HepG2 (cell line): ENCODE measurements around the gene DCN. TPM values are rescaled to one million over a fixed set of nuclear protein-coding genes. Genes with fewer than 3 reads are reported as not detected.

ENCODE experiments used
- ATAC-seq: fragments of 200-7000 bp; cut with Tn5 transposase; 3 replicates; pipeline ENCODE4 v1.9.1; 2020; ENCODE audit warnings: mild to moderate bottlenecking, moderate library complexity
- BruUV-seq: library from RNA; stranded (reverse); fragments of 400-500 nt; replicated peaks from 2 replicates; lab custom pipeline; 2021; lab: Mats Ljungman, UMichigan
- CTCF ChIA-PET: fragments of 300-600 bp; formaldehyde crosslinking; extraction: SDS; loops from one replicate; lab custom pipeline; 2021; ENCODE audit warnings: low total read pairs, inconsistent platforms, low intra/inter-chr PET ratio; lab: Yijun Ruan, JAX
- POLR2A ChIA-PET: fragments of 350-600 bp; sonication (Branson Sonifier 250); formaldehyde crosslinking; loops from one replicate; lab custom pipeline; 2020; ENCODE audit warnings: antibody characterized with exemption, inconsistent platforms; lab: Yijun Ruan, JAX
- DNase-seq: peaks from one replicate; pipeline ENCODE4 v3.0.0-alpha.2; 2015; ENCODE audit warnings: low spot score
- FAIRE-seq: peaks from 3 replicates; lab custom pipeline; 2011; peaks lifted over from hg19 to GRCh38; lab: Jason Lieb, UNC
- H2AFZ ChIP-seq: one replicate; pipeline ENCODE4 v1.6.1; 2011; ENCODE audit warnings: low read length, inconsistent platforms
- H3K27ac ChIP-seq: fragments of 300-600 bp; 3 replicates; pipeline ENCODE4 v1.8.0; 2011; ENCODE audit warnings: mixed run types, mild to moderate bottlenecking, mixed read lengths, low read length, inconsistent platforms; ENCODE audit not compliant: insufficient read depth; ENCODE audit errors: extremely low read length
- H3K27me3 ChIP-seq, 2 experiments: fragments of 200-600 bp in 1 of 2; 2 replicates in 1 of 2; 3 replicates in 1 of 2; pipeline versions ENCODE4 v1.6.0 to v1.8.0; 2011; ENCODE audit warnings: low read length in 2 of 2, mild to moderate bottlenecking in 2 of 2, moderate library complexity in 2 of 2, inconsistent platforms in 1 of 2; ENCODE audit not compliant: insufficient read depth in 2 of 2, control insufficient read depth in 1 of 2
- H3K36me3 ChIP-seq, 2 experiments: fragments of 200-600 bp in 1 of 2; replicated peaks in 1 of 2; 2 replicates in 1 of 2; 3 replicates in 1 of 2; pipeline versions ENCODE4 v1.5.1 to v1.8.0; 2011; ENCODE audit warnings: low read length in 2 of 2, inconsistent platforms in 1 of 2; ENCODE audit not compliant: insufficient read depth in 2 of 2, control insufficient read depth in 1 of 2
- H3K4me1 ChIP-seq: 2 replicates; pipeline ENCODE4 v1.5.1; 2012; ENCODE audit warnings: low read length, inconsistent platforms; ENCODE audit not compliant: insufficient read depth
- H3K4me2 ChIP-seq: 2 replicates; pipeline ENCODE4 v1.6.0; 2011; ENCODE audit warnings: low read depth, low read length, inconsistent platforms
- H3K4me3 ChIP-seq, 3 experiments: fragments of 200-600 bp in 1 of 3; sonication (generic), shearing (Covaris generic) in 1 of 3; replicated peaks in 1 of 3; 2 replicates each; pipeline ENCODE4 v1.5.1; 2011 to 2016; ENCODE audit warnings: low read length in 3 of 3, inconsistent platforms in 2 of 3, low read depth in 2 of 3, mild to moderate bottlenecking in 2 of 3, control low read depth in 1 of 3, mixed read lengths in 1 of 3; ENCODE audit not compliant: insufficient read depth in 1 of 3
- H3K79me2 ChIP-seq: one replicate; pipeline ENCODE4 v1.6.1; 2011; ENCODE audit warnings: low read length, inconsistent platforms; ENCODE audit not compliant: insufficient read depth
- H3K9ac ChIP-seq: 2 replicates; pipeline ENCODE4 v1.6.0; 2011; ENCODE audit warnings: mild to moderate bottlenecking, low read depth, low read length, inconsistent platforms; ENCODE audit not compliant: insufficient read depth
- H3K9me3 ChIP-seq: 2 replicates; pipeline ENCODE4 v1.5.1; 2012; ENCODE audit warnings: mild to moderate bottlenecking, low read length
- H4K20me1 ChIP-seq: 2 replicates; pipeline ENCODE4 v1.6.0; 2011; ENCODE audit warnings: inconsistent platforms, mild to moderate bottlenecking, low read length, moderate library complexity; ENCODE audit not compliant: insufficient read depth
- ADNP ChIP-seq: sonication (generic); formaldehyde crosslinking; IDR thresholded peaks from 2 replicates; pipeline ENCODE4 v1.4.0; 2020; ENCODE audit warnings: missing genetic modification reagents
- GTF3A ChIP-seq: sonication (generic); formaldehyde crosslinking; conservative IDR thresholded peaks from 2 replicates; pipeline ENCODE4 v1.4.0; 2020; ENCODE audit warnings: mild to moderate bottlenecking, missing genetic modification reagents
- HOXD1 ChIP-seq: sonication (generic); formaldehyde crosslinking; IDR thresholded peaks from 2 replicates; pipeline ENCODE4 v1.5.0; 2020; ENCODE audit warnings: missing genetic modification reagents
- LRRFIP1 ChIP-seq: sonication (generic); formaldehyde crosslinking; conservative IDR thresholded peaks from 2 replicates; pipeline ENCODE4 v1.4.0; 2020; ENCODE audit warnings: missing genetic modification reagents
- POLR2G ChIP-seq: fragments of 200-400 bp; formaldehyde crosslinking; IDR thresholded peaks from 2 replicates; pipeline ENCODE4 v1.6.1; 2018; ENCODE audit warnings: mild to moderate bottlenecking, low read depth, low read length, moderate library complexity
- ZIK1 ChIP-seq: sonication (generic); formaldehyde crosslinking; IDR thresholded peaks from 2 replicates; pipeline ENCODE4 v1.5.0; 2020; ENCODE audit warnings: mild to moderate bottlenecking, low read depth, missing genetic modification reagents, borderline replicate concordance
- ZNF274 ChIP-seq: sonication (generic); formaldehyde crosslinking; IDR thresholded peaks from 2 replicates; pipeline ENCODE4 v1.5.1; 2020; ENCODE audit warnings: mild to moderate bottlenecking, missing genetic modification reagents
- ZNF292 ChIP-seq: sonication (generic); formaldehyde crosslinking; IDR thresholded peaks from 2 replicates; pipeline ENCODE4 v1.8.1; 2022; ENCODE audit warnings: mild to moderate bottlenecking, low read depth, missing genetic modification reagents, borderline replicate concordance
- ZNF543 ChIP-seq: sonication (generic); formaldehyde crosslinking; IDR thresholded peaks from 2 replicates; pipeline ENCODE4 v1.4.0; 2020; ENCODE audit warnings: mild to moderate bottlenecking, missing genetic modification reagents
- ZNF691 ChIP-seq: sonication (generic); formaldehyde crosslinking; IDR thresholded peaks from 2 replicates; pipeline ENCODE4 v1.4.0; 2020; ENCODE audit warnings: missing genetic modification reagents, low read depth, mild to moderate bottlenecking, borderline replicate concordance
- ZNF710 ChIP-seq: sonication (generic); formaldehyde crosslinking; IDR thresholded peaks from 2 replicates; pipeline ENCODE4 v1.5.0; 2020; ENCODE audit warnings: mild to moderate bottlenecking, missing genetic modification reagents, borderline replicate concordance
- ZNF879 ChIP-seq: sonication (generic); formaldehyde crosslinking; IDR thresholded peaks from 2 replicates; pipeline ENCODE4 v1.8.1; 2023; ENCODE audit warnings: missing genetic modification reagents
- WGBS: methylation state at CpG from one replicate; pipeline ENCODE4 v1.1.6; 2017; ENCODE audit warnings: low lambda C conversion rate; 5-methylcytosine and 5-hydroxymethylcytosine counted together
- in situ Hi-C: cut with HindIII; loops from 2 replicates; pipeline ENCODE4 v1.10.0; 2017; ENCODE audit warnings: low pct_unique_long_range_greater_than_20kb; ENCODE audit not compliant: extremely low pct_ligation_motif_present
- intact Hi-C: fragments of 100-400 bp; cut with micrococcal nuclease; formaldehyde crosslinking; loops from one replicate; pipeline ENCODE4 v1.10.0; 2022; ENCODE audit not compliant: unreplicated experiment
- polyA plus RNA-seq, 8 experiments: library from polyadenylated mRNA; depleted of rRNA in 3 of 8; stranded (reverse) in 7 of 8; unstranded in 1 of 8; fragments of >200 nt; fragmentation: Illumina TruSeq in 4 of 8; extraction: Trizol in 4 of 8; gene quantifications; 2 replicates each; pipeline versions ENCODE4 v1.2.1 to v1.2.3, GENCODE V29; 2011 to 2016; ENCODE audit warnings: low read depth in 4 of 8, missing spikeins in 1 of 8, mixed read lengths in 1 of 8; ENCODE audit not compliant: insufficient read depth in 1 of 8
- total RNA-seq, 5 experiments: library from RNA; depleted of rRNA; stranded (reverse); fragments of >200 nt; fragmentation: Illumina TruSeq; extraction: Trizol; gene quantifications; 2 replicates each; pipeline ENCODE4 v1.2.3, GENCODE V29; 2016; ENCODE audit warnings: low read depth in 1 of 5

The DCN gene
- total and polyA plus RNA-seq, 2 of the 13 experiments (the other 11 are each of a cell fraction or from before 2014, with no cell fraction given) = not detected

GRCh38 chr12:91105807-91106206 is 76.8 kb downstream of the DCN start:
- ATAC-seq = no peak
- WGBS = 42% methylated on average over 5 of the region's 5 CpGs
- ChIA-PET CTCF (no interaction called here), POLR2A (no interaction called here)
- FAIRE-seq = no peak
- Histone ChIP-seq H3K4me3 (no peak overlapping the region), H3K4me1 (no peaks in the 10 kb centered on the region), H3K79me2 (no peaks in the 10 kb centered on the region), H3K27me3 (no peaks in the 10 kb centered on the region), H3K4me2 (no peak overlapping the region), H3K9me3 (no peaks in the 10 kb centered on the region), H2AFZ (no peak overlapping the region), H3K36me3 (no peaks in the 10 kb centered on the region), H3K9ac (no peak overlapping the region), H4K20me1 (no peaks in the 10 kb centered on the region), H3K27ac (no peak overlapping the region)
- in situ Hi-C loops (loop anchor here (10.0 kb wide), 1 partner anchor 121 kb away; no protein-coding TSS in a partner anchor), intact Hi-C loops (no loop called here)
- no peak for DNase-seq
- no TSS peak for BruUV-seq
- TF ChIP-seq HOXD1 (CRISPR knock-in tag) (no peak), ZNF691 (no peak)

GRCh38 chr12:91104812-91105466 is 77.7 kb downstream of the DCN start:
- POLR2A ChIA-PET = no interaction called here
- Histone ChIP-seq H3K27me3 (no peaks in the 10 kb centered on the region), H3K79me2 (no peaks in the 10 kb centered on the region), H2AFZ (no peak overlapping the region), H3K4me3 (no peak overlapping the region), H3K36me3 (no peaks in the 10 kb centered on the region), H3K4me1 (no peaks in the 10 kb centered on the region), H3K27ac (no peak overlapping the region)
- intact Hi-C loops = no loop called here
- no peak for FAIRE-seq
- BruUV-seq = no TSS peak
- no peak for TF ChIP-seq ADNP (CRISPR knock-in tag)
- no peak for TF ChIP-seq GTF3A (CRISPR knock-in tag)
- no peak for TF ChIP-seq ZNF292 (CRISPR knock-in tag)
- TF ChIP-seq ZIK1 (CRISPR knock-in tag) = no peak
- TF ChIP-seq POLR2G = no peak
- TF ChIP-seq ZNF710 (CRISPR knock-in tag) = no peak
- TF ChIP-seq LRRFIP1 = no peak
- no peak for TF ChIP-seq ZNF543 (CRISPR knock-in tag)
- TF ChIP-seq ZNF879 (CRISPR knock-in tag) = no peak
- TF ChIP-seq ZNF274 (CRISPR knock-in tag) = no peak
- TF ChIP-seq, all 625 proteins: peak for 0
- Histone ChIP-seq H3K9ac (no peak overlapping the region), H4K20me1 (no peaks in the 10 kb centered on the region), H3K4me2 (no peak overlapping the region), H3K9me3 (no peaks in the 10 kb centered on the region)
- DNase-seq = no peak
- CTCF ChIA-PET = no interaction called here
- ATAC-seq = no peak
- in situ Hi-C loops = loop anchor here (10.0 kb wide), 1 partner anchor 120 kb away; no protein-coding TSS in a partner anchor
- 0% methylated on average over 1 of the region's 1 CpG for WGBS
